GM18498 (cell line): ENCODE data around the gene TVP23A.
A peak's percentile ranks its signal among the peaks of the same experiment; 100 is the strongest.
"Not testable (repeated sequence)": the region's sequence is repeated elsewhere in the genome, so short reads cannot be mapped to it uniquely, and the experiment has no call there.

ENCODE experiments used
- ATAC-seq: cut with Tn5 transposase; IDR thresholded peaks from one replicate; pipeline ENCODE4 v1.9.1; 2021; ENCODE audit warnings: mild to moderate bottlenecking, moderate library complexity; ENCODE audit not compliant: unreplicated experiment

Gene TVP23A

GRCh38 chr16:10752843-10753523 lies 65.6 kb downstream of the TVP23A start:
- ATAC-seq = peak; percentile 50

DNA sequence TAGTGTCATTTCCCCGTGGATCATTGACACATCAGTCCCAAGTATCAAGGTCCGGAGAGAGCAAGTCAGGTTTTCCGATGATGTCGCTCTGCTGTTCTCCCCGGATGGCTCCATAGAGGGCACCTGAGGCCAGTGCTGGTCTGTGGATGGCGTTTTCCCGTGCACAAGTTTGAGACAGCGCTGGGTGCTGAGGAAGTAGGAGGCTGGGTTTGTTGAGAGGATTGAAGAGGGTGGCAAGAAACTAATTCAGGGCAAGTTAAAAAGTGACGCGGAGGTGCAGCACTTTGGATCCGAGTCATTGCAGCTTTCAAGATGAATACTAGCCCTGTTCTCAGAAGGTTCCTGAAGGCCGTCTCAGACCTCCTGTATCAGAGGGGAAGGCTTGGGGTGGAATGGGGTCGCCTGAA lies 67.3 kb downstream of the TVP23A start:
- no peak for ATAC-seq

- no peak for ATAC-seq
These were observed 67.8 kb downstream of the TVP23A start for GRCh38 chr16:10750793-10751192.

DNA sequence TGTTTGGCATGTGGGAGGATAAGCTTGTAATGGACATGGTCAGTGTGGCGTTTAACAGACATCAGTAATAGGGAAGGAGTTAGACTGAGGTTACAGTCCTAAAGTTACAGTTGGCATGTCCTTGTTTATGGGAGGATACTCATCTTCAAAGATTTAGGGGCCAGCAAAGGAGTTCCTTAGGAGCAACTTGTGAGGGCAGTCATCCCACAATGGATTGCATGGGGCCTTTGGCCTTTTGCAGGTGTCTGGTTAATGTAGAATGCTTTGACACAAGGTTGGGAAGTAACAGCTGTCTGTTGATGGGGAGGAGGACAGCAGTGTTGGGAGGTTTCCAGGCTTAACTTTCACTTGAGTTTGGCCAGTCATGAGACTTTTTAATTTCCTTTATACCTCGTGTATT lies 72.8 kb downstream of the TVP23A start:
- ATAC-seq = no peak

DNA sequence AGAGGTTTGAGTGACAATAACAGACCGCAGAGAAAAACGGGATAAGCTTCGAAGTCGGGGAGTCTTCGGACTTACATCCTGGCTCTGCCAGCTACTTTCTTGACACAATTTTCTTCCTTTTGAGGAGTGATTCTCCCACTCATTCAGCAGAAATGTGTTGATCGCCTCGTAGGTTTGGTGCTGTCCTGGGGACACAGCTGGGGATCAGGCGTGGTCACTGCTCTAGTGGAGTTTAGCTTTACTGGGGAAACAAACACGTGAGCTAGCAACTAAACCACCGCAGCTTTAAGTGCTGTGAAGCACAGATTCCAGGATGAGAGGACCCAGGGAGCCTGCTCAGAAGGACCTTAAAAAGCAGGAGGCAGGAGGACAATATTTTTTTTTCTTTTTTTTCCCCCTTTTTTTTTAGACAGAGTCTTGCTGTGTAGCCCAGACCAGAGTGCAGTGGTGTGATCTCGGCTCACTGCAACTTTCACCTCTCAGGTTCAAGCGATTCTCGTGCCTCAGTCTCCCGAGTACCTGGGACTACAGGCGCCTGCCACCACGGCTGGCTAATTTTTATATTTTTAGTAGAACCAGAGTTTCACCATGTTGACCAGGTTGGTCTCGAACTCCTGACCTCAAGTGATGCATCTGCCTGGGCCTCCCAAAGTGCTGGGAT lies 74.1 kb downstream of the TVP23A start:
- no peak for ATAC-seq

DNA sequence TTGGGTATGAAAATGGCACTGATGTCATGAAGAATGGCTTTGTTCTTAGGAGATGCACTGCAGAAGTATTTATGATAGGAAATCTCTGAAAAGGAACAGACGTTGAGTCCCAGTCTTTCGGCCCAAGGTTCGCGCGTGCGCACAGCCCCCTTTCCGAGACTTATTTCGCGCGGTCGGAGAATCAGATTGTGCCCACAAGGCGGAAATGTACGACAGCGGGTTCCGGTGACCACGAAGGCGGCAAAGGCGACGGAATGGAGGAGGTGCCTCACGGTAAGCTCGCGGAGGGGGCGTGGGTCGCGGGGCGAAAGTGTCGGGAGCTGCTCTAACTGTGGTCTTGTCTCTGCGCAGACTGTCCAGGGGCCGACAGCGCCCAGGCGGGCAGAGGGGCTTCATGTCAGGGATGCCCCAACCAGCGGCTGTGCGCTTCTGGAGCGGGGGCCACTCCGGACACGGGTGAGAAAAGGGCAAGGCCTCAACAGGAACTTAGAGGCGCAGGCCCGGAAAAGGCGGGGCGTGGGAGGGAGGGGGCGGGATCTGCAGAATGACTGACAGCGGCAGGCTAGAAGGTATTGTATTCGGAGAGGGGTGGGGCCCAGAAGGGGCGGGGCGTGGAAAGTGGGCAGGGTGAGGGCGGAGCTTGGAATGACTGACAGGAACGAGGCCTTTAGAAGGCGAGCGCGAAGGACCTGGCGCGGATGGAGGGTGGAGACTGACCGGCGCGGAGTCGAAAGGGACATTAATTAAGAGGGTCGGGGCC lies 74.8 kb downstream of the TVP23A start, which contains the start of gene NUBP1:
TSS of gene NUBP1 (plus strand) at position 233 of the 760 bp plus-strand sequence. CDS start at position 255, 22 bp downstream.
- ATAC-seq = peak; percentile 81

DNA sequence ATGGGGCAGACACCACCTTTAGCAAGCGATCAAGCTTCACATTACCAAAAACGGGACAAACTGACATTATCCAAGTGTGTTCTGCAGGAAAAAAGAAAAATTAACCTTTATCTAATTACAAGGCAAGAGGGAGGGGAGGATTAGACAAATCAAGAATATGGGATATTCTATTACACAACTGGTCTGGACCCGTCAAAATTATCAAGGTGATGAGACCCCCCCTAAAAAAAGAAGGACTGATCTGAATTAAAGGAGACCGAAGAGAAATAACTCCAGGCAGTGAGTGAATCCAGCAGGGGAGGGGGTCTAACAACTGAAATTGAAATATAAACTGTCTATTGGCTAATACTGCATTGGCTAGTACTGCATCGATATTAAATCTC lies 75.4 kb downstream of the TVP23A start:
- no peak for ATAC-seq

DNA sequence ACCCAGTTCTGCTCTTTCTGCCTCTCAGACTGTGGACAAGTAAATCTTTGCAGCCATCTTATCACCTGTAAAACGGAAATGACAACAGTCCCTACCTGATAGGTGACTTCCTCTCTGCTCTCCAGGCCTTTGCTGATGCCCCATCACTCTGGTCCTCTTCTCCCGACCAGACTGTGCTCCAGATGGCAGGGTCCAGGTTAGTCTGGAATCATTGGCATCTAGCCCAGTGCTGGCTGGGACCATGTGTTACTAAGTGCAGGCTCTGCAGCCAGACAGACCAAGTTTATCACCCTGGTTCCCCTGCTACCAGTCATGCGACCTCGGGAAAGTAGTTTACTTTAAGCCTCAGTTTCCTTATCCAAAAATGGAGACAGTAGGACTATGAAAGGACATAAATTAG lies 76.8 kb downstream of the TVP23A start:
- ATAC-seq = no peak

DNA sequence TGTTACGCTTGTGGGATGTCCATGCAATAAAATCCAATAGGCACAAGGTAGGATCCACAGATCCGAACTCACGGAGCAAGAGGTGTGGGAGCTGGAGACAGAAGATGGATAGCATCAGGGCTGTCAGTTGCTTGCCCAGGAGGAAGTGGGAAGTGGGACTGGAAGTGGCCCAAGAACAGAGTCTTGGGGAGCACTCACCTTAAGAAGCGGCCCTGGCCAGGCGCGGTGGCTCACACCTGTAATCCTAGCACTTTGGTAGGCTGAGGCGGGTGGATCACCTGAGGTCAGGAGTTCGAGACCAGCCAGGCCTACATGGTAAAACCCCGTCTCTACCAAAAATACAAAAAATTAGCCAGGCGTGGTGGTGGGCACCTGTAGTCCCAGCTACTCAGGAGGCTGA lies 77.3 kb downstream of the TVP23A start:
- not testable (repeated sequence) for ATAC-seq

- no peak for ATAC-seq
These were observed 77.8 kb downstream of the TVP23A start for GRCh38 chr16:10740845-10741208.

DNA sequence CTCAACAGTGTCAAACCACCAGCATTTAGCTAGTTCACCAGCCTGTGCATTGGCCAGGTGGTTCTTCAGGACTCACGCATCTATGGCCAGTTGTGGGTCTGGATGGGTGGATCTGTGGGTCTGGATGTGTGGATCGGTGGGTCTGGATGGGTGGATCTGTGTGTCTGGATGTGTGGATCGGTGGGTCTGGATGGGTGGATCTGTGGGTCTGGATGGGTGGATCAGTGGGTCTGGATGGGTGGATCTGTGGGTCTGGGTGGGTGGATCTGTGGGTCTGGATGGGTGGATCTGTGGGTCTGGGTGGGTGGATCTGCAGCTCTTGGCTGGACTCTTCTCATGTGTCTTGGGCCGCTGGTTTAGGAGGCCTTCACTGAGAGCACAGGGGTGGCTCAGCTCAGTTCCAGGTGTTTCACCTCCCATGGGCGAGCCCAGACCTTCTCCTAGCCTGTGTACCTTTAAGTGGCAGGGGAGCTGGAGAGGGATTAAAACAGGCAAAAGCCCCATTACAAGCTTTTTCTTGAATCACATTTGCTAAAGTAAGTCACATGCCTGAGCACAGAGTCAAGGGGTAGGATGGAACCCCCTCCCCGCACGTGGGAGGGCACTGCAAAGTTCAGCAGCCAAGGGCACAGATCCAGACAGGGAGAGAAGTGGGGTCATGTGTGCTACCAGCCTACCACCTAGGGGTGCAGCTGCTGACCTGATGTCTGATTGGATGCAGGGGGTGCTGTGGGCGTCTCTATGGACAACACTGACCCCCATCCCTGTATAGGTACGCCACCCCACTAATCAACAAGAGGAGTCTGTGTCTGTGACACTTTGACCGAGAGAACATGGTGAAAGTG lies 78.4 kb downstream of the TVP23A start:
- no peak for ATAC-seq

DNA sequence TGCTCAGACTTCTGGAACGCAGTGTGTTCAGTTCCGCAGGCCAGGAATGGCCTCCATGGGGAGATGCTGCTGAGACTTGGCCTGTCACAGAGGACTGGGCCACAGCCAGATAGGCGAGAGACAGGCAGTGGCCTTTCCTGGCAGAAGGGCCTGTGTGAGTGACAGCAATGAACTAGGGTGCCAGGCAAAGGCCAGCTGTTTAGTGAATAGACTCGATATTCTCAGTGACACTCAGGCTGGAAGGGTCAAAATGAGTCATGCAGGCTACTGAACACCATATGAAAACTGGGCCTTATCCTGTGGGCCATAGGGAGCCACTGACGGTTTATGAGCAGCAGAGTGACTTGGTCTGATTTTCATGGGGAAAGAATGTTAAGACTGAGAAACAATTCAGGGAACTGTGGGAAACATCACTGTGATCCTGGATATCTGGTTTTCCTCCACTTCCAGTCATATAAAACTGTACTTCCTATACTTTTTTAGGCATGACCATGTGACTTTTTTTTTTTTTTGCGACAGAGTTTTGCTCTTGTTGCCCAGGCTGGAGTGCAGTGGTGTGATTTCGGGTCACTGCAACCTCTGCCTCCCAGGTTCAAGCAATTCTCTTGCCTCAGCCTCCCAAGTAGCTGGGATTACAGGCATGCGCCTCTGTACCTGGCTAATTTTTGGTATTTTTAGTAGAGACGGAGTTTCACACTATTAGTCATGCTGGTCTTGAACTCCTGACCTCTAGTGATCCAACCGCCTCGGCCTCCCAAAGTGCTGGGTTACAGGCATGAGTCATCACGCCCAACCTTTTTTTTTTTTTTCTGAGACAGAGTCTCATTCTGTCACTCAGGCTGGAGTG lies 80.1 kb downstream of the TVP23A start:
- ATAC-seq = peak; percentile 71

DNA sequence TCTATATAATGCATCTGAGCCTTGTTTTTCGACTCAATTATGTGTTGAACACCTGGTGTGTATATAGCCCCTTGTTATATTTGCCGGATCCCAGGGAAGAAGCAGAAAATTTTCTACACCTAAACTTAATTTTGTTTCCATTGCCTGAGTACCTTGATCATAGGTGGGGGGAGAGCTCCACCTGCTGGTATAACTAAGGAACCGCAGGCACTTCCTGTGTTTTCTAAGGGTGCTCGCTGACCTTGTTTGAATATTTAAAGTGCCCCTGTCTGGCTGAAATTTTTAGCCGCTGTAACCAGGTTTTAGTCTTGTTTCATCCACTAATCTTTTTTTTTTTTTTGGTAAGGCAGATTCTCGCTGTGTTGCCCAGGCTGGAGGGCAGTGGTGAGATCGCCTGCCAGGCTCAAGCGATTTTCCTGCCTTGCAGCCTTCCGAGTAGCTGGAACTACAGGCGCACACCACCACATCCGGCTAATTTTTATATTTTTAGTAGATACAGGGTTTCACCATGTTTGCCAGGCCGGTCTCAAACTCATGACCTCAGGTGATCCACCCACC lies 81.4 kb downstream of the TVP23A start:
- peak; percentile 39 for ATAC-seq

DNA sequence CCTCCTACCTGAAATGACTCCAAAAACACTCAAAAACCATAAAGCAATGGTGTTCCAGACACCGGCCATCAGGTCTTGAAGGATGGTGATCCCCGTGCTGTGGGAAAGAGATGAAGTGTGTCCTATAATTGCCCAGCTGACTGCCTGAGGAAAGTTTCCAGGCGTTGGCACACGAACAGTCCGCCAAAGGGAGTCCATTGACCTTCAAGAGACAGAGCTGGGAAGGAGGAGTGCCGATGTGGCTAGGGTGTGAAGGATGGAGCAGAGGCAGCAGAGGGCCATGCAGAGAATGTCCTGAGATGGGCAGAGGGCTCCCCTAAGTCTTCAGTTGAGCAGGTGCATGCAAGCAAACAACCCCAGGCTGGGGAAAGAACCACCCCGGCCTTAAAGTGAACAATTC lies 86.8 kb downstream of the TVP23A start:
- no peak for ATAC-seq

DNA sequence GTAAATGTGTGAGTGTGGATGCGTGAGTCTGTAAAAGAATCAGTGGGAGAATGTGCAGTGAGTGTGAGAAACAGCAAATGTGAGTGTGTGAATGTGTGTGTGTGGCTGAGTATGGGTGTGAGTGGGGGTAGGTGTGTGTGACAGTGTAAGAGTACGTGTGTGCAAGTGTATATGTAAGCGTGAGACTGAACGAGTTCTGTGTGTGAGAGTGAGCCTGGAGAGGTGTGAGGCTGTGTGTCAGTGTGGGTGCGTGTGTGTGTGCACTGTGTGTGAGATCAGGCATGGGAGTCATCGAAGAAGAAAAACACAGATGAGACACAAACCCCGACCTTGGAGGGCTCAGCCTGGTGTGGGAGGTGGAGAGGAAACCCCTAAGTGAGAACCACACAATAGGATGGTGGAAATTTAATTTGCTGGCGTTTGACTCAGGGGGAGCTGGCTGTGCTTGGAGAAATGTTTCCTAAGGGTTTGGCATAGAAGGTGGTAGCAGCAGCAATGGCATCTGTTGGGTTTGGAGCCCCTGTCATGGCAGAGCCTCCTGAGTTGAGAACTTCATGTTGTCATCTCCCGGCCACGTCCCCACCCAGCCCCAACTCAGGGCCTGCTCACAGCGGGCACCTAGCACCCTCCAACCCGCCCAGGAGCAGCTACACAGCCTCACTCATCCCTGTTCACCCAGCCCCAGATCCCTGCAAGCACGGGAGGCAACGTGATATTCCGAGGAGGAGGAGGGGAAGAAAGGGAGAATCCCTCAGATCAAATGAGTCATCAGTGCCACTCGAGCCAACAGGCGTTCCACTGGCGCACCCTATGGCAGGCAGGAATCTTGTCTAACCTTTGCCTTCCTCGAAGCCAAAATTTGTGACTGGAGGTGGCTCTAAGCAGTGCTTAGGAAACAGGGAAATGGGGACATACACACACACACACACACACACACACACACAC lies 89.2 kb downstream of the TVP23A start:
- no peak for ATAC-seq

GRCh38 chr16:10728003-10728887 lies 90.3 kb downstream of the TVP23A start:
- no peak for ATAC-seq
